ENCODE data around the gene FXYD5. TPM values are rescaled to one million over a fixed set of nuclear protein-coding genes. Genes with fewer than 3 reads are reported as not detected.

FXYD5 gene
- total RNA-seq, 3 donors from 2014 or later, result 52.4 to 56.7 (median 56.2) TPM

GRCh38 chr19:35206855-35207254, 52.3 kb downstream of the FXYD5 start:
- Histone ChIP-seq H3K4me1 (no peaks in the 10 kb centered on the region), H3K27me3 (no peaks in the 10 kb centered on the region), H3K27ac (peak overlapping the region in 1 of 2 donors; percentile 32), H3K9me3 (no peaks in the 10 kb centered on the region), H3K4me3 (no peak overlapping the region), H3K36me3 (no peaks in the 10 kb centered on the region)
- DNase-seq (ENCODE audit: low spot score in 2 of 2), result no peak
- intact Hi-C loops (cut with DNase I; ENCODE audit: low total_unique reads), result no loop called here
- no peak for TF ChIP-seq POLR2A (IDR thresholded peaks at IDR 0.05)
- no peak for TF ChIP-seq POLR2AphosphoS5 (IDR thresholded peaks at IDR 0.05)
- TF ChIP-seq CTCF (IDR thresholded peaks at IDR 0.05), result no peak

- no peak overlapping the region for H3K27ac ChIP-seq
- H3K4me1 ChIP-seq, result no peaks in the 10 kb centered on the region
- TF ChIP-seq POLR2AphosphoS5 (IDR thresholded peaks at IDR 0.05), result no peak
- no peak for TF ChIP-seq POLR2A (IDR thresholded peaks at IDR 0.05)
- no peak for TF ChIP-seq CTCF (IDR thresholded peaks at IDR 0.05)
- H3K27me3 ChIP-seq, result no peaks in the 10 kb centered on the region
- intact Hi-C loops (cut with DNase I; ENCODE audit: low total_unique reads), result no loop called here
- no peaks in the 10 kb centered on the region for H3K36me3 ChIP-seq
- H3K4me3 ChIP-seq, result no peak overlapping the region
- no peak for DNase-seq (ENCODE audit: low spot score in 2 of 2)
- H3K9me3 ChIP-seq, result no peaks in the 10 kb centered on the region
These were observed 52.9 kb downstream of the FXYD5 start for GRCh38 chr19:35207391-35207871.

- no peak for DNase-seq (ENCODE audit: low spot score in 2 of 2)
- Histone ChIP-seq H3K4me3 (no peak overlapping the region), H3K36me3 (no peaks in the 10 kb centered on the region), H3K27me3 (no peaks in the 10 kb centered on the region), H3K27ac (no peak overlapping the region), H3K9me3 (no peaks in the 10 kb centered on the region), H3K4me1 (no peaks in the 10 kb centered on the region)
- TF ChIP-seq CTCF (IDR thresholded peaks at IDR 0.05), result no peak
- intact Hi-C loops (cut with DNase I; ENCODE audit: low total_unique reads), result no loop called here
These were observed 53.6 kb downstream of the FXYD5 start for GRCh38 chr19:35208121-35208520.

GRCh38 chr19:35209646-35210045, 55.1 kb downstream of the FXYD5 start:
- H3K9me3 ChIP-seq, result no peaks in the 10 kb centered on the region
- H3K27ac ChIP-seq, result no peak overlapping the region
- TF ChIP-seq CTCF (IDR thresholded peaks at IDR 0.05) (no peak), POLR2AphosphoS5 (IDR thresholded peaks at IDR 0.05) (no peak), POLR2A (IDR thresholded peaks at IDR 0.05) (no peak)
- no peaks in the 10 kb centered on the region for H3K36me3 ChIP-seq
- peaks cover 0 to 4% of the 10 kb centered on the region in 2 donors for H3K4me1 ChIP-seq
- no peak for DNase-seq (ENCODE audit: low spot score in 2 of 2)
- no peak overlapping the region for H3K4me3 ChIP-seq
- intact Hi-C loops (cut with DNase I; ENCODE audit: low total_unique reads), result no loop called here
- no peaks in the 10 kb centered on the region for H3K27me3 ChIP-seq

GRCh38 chr19:35211545-35212230, 57.2 kb downstream of the FXYD5 start:
- H3K27ac ChIP-seq, result peak overlapping the region; percentile 56 to 78
- H3K4me1 ChIP-seq, result peaks cover 0 to 4% of the 10 kb centered on the region in 2 donors
- H3K27me3 ChIP-seq, result no peaks in the 10 kb centered on the region
- peak in 1 of 2 donors; percentile 58 for DNase-seq (ENCODE audit: low spot score in 2 of 2)
- intact Hi-C loops (cut with DNase I; ENCODE audit: low total_unique reads), result no loop called here
- no peaks in the 10 kb centered on the region for H3K9me3 ChIP-seq
- H3K4me3 ChIP-seq, result no peak overlapping the region
- no peaks in the 10 kb centered on the region for H3K36me3 ChIP-seq
- TF ChIP-seq POLR2AphosphoS5 (IDR thresholded peaks at IDR 0.05) (no peak), CTCF (IDR thresholded peaks at IDR 0.05) (no peak), POLR2A (IDR thresholded peaks at IDR 0.05) (no peak)
